ENCODE measurements around the gene BPIFB3.

DNA sequence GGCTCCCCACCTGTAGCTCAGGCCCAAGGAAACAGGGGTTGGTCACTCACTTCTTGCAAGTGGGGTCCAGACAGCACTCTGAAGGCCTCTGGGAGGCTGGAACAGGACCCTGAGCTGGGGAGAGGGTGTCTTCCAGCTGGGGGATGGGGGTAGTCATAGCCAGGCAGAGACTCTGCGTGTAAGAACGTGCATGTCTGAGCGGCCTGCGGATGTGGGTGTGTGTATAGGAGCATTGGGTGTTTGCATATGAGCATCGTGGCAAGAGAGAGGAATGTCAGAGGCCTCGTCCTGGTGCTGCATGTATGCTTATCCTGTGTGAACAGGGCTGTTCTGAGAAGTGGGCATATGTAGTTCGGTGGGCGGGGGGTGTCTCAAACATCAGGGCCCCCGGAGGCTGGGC, 12.1 kb downstream of the BPIFB3 start:
- no peak for TF ChIP-seq SMAD1 (IDR thresholded peaks at IDR 0.05; ENCODE audit: low read depth, low read length, partially characterized antibody)
- TF ChIP-seq, protein P1, sequence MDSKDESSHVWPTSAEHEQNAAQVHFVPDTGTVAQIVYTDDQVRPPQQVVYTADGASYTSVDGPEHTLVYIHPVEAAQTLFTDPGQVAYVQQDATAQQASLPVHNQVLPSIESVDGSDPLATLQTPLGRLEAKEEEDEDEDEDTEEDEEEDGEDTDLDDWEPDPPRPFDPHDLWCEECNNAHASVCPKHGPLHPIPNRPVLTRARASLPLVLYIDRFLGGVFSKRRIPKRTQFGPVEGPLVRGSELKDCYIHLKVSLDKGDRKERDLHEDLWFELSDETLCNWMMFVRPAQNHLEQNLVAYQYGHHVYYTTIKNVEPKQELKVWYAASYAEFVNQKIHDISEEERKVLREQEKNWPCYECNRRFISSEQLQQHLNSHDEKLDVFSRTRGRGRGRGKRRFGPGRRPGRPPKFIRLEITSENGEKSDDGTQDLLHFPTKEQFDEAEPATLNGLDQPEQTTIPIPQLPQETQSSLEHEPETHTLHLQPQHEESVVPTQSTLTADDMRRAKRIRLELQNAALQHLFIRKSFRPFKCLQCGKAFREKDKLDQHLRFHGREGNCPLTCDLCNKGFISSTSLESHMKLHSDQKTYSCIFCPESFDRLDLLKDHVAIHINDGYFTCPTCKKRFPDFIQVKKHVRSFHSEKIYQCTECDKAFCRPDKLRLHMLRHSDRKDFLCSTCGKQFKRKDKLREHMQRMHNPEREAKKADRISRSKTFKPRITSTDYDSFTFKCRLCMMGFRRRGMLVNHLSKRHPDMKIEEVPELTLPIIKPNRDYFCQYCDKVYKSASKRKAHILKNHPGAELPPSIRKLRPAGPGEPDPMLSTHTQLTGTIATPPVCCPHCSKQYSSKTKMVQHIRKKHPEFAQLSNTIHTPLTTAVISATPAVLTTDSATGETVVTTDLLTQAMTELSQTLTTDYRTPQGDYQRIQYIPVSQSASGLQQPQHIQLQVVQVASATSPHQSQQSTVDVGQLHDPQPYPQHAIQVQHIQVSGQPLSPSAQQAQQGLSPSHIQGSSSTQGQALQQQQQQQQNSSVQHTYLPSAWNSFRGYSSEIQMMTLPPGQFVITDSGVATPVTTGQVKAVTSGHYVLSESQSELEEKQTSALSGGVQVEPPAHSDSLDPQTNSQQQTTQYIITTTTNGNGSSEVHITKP (IDR thresholded peaks at IDR 0.05; ENCODE audit: partially characterized antibody), result no peak
- TF ChIP-seq, protein P2, sequence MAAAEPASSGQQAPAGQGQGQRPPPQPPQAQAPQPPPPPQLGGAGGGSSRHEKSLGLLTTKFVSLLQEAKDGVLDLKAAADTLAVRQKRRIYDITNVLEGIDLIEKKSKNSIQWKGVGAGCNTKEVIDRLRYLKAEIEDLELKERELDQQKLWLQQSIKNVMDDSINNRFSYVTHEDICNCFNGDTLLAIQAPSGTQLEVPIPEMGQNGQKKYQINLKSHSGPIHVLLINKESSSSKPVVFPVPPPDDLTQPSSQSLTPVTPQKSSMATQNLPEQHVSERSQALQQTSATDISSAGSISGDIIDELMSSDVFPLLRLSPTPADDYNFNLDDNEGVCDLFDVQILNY (CRISPR knock-in tag; IDR thresholded peaks at IDR 0.05), result no peak
- TF ChIP-seq ZSCAN29 (IDR thresholded peaks at IDR 0.05), result no peak
